ENCODE data around the gene NRXN3.

NRXN3 gene

GRCh38 chr14:79670811-79671210 lies 1500.6 kb downstream of the NRXN3 start:
- DNase-seq (ENCODE audit: low read depth in 2 of 2), result no peak

DNA sequence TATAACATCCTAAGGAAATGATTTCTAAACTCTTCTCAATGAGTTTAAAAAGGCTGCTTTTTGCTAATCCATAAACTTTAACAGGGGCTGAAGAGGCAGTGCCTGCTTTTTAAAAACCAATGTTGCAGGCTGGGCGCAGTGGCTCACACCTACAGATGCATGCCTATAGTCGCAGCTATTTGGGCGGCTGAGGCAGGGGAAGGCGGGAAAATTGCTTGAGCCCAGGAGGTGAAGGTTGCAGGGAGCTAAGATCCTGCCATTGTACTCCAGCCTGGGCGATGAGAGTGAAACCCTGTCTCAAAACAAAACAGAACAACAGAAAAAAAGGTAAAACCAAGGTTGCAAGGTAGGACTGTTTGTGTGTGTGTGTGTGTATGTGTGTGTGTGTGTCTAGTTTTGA lies 1509.9 kb downstream of the NRXN3 start:
- DNase-seq (ENCODE audit: low read depth in 2 of 2), result no peak

GRCh38 chr14:79686196-79686595 lies 1516.0 kb downstream of the NRXN3 start:
- no peak for DNase-seq (ENCODE audit: low read depth in 2 of 2)

DNA sequence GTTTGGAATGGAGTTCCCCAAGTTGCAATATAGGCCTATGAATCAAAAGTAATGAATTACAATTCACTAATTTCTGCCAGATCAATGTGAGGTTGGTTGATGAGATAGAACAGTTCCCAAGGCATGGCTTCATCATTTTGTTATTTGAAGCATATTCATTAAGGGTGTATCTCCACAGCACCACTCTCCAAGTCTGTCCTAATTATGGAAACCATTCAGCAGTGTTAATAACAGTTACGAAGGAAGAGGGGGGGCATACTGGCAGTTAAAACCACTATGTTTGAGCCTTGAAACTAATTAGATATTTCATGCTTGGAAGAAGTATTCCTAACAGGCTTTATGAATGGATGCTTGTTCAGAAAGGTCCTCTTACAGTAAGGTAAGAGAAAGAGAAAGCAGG lies 1520.8 kb downstream of the NRXN3 start:
- no peak for DNase-seq (ENCODE audit: low read depth in 2 of 2)

DNA sequence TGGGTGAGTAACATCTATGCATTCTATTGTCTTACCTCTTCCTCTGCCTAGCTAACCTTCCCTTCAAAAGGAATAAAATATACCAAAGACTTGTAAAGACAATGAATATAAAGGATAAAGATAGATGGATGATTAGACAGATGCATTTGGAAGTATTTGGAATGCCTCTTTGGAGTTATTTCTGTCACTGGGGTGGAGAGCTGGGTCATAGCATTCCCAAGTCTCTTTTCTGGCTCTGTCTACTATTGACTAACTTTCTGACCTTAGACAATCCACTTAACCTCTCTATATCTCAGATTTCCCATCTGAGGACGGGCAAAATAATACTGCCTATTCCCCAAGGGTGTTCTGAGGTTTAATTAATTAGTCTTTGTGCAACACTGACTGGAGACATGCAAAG lies 1523.8 kb downstream of the NRXN3 start:
- no peak for DNase-seq (ENCODE audit: low read depth in 2 of 2)

DNA sequence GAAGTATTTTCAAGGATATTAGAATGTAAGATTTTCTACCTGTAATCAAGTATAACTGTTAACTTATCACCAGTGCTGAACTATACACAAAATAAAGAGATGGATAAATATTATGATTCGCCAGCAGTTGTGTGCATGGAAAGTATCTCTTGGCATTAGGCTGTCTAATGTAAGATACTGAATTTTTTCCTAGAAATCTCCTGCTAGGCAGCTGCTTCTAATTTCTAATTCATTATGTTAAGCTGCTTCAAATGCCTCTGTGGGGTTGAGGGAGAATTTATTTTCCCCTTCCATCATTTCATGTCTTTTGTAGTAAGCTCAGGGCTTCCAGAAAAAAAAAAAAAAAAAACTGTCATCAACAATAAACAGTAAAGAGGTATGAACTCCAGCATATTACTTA lies 1525.1 kb downstream of the NRXN3 start:
- no peak for DNase-seq (ENCODE audit: low read depth in 2 of 2)

DNA sequence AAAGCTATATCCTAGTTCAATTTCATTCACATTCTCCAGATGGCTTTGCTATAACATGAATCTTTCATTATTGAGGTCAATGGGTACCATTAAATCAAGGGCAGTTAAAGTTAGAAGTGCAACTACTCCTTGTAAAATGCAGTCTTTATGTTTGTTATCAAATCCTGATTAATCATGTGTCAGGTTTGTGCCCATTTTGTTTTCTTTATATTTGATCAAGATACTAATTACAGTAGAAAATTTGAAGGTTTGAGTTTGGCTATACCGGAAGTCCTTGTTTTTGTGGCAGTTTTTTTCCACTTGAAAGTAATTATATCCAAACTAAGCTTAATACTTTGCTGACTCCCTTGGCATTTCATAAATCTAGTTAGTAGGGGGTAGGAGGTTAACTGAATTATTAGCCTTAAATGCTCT lies 1528.1 kb downstream of the NRXN3 start:
- no peak for DNase-seq (ENCODE audit: low read depth in 2 of 2)

DNA sequence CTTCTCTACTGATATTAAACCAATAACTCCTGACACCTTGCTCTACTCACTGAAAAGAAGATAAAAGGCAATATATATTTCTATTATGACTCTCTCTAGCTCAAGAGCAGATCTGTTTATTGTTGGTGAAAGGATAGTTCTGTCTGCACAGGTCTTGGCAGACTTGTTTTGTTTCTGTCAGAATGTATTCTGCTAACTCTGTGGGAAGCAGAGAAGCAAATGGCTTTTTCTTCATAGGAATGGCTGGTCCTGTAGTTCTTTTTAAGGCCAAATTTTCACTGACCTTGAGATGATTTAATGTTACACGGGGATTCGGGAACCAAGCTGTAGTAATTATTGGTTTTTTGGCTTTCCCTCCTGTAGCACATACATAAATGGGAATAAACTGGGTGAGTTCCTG lies 1529.0 kb downstream of the NRXN3 start:
- DNase-seq (ENCODE audit: low read depth in 2 of 2), result no peak

- DNase-seq (ENCODE audit: low read depth in 2 of 2), result no peak
These were observed 1531.2 kb downstream of the NRXN3 start for GRCh38 chr14:79701371-79701770.

DNA sequence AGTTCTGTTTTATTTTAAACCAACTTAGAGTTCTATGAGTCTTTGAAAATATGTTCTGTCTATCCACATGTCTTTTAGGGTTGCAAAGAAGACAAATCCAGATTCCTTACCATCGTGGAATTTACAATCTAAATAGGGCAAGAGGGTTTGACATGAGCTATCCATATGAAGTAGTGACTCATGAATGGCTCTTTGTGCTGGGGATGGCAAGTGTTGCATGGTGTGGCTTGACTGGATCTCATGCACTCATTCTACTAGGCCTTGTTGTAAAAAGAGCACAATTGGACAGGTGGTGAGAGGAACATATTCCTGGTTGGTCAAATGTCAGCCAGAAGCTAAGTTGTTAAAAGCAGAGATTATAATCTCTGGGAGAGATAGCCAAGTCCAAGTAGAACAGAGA lies 1532.0 kb downstream of the NRXN3 start:
- no peak for DNase-seq (ENCODE audit: low read depth in 2 of 2)

DNA sequence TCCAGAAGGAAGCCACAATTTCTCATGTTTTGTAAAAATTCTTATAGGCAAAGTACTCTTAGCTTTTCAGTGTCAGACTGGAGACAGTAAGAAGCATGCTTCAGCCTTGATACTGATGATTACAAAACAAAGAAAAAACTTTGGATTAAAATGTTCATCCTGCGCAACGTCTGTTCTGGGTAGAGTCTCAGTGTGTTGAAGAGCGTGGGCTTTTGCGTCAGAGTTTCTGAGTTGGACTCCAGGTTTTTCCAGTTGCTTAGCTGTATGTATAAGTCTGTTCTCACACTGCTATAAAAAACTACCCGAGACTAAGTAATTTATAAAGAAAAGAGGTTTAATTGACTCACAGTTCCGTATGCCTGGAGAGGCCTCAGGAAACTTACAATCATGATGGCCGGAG lies 1533.0 kb downstream of the NRXN3 start:
- no peak for DNase-seq (ENCODE audit: low read depth in 2 of 2)

DNA sequence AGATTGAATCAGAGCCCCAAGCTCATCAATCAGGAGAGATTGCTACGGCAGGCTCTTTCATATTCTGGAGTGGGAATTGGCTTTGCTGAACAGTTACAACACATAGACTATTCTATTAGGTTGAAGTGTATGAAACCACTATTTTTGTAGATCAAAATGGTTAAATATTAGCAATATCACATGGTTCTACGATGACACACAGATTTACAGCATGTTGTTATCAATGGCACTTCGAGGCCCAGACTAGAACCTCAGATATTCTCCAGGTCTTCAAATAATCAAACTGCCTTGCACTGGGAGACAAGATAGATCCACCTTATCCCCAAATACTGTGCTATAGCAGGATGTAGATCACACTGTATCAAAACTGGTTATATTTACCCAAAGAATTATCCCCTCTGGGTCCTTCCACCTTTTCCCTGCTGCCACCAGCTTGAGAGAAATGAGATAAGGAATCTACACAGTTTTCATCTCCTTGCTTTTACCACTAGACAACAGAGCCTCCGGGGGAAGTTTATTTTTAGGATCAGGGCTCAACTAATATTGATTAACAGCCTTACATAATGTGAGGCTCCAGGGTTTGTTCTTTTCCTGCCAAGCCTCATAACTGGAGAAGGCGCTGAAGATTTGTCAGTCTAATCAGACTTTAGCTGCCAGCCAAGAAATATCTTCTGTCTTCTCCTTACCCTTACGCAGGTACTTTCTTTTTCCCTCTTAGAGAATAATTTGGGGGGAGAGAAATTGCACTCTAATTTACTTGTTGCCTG lies 1534.1 kb downstream of the NRXN3 start:
- DNase-seq (ENCODE audit: low read depth in 2 of 2), result no peak

GRCh38 chr14:79705126-79705894 lies 1535.1 kb downstream of the NRXN3 start:
- no peak for DNase-seq (ENCODE audit: low read depth in 2 of 2)

GRCh38 chr14:79706382-79706781 lies 1536.2 kb downstream of the NRXN3 start:
- no peak for DNase-seq (ENCODE audit: low read depth in 2 of 2)

- DNase-seq (ENCODE audit: low read depth in 2 of 2), result no peak
These were observed 1538.5 kb downstream of the NRXN3 start for GRCh38 chr14:79708426-79709388.

DNA sequence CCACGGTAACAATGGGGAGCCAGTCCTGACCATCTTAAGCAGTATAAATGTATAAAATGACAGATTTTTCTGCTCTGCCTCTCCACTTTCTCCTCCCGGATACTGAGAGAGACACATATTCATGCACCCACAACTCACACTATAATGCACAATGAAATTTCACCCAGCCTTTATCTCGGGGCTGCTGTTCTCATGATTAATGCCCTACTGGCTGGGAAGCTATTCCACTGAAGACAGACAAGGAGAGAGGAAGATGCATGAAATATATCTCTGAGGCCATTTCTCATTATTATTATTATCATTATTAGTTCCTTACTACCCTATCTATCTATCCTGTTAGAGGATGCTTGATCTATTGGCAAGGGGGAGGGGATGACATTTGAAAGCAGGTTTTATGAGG lies 1539.4 kb downstream of the NRXN3 start:
- no peak for DNase-seq (ENCODE audit: low read depth in 2 of 2)

DNA sequence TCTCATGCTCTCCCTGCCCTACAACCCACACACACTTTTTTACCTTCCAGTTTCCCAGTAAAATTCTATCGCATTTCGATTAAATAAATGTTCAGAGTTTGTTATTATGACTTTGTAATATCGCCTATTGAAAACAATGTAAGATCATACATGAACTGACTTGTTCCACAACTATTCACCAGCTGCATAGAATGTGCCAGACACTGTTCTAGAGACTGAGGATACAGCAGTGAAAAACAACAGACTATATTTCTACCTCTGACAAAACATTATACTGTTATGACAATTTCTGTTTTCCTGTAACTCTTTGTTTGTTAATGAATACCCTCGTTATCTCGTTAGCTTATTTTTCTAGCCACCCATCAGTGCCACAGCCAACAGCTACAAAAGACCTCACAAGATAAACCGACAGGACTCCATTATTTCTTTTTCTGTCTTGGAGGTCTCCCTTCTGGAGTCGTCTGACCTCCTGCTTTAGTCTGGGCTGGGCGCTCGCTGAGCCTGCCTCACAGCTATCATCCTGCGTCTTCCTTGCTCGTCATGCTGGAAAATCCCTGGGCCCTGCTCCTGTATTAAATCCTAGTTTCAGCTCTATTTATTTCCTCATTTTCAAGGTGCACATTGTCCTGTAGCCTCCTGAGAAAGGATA lies 1542.3 kb downstream of the NRXN3 start:
- no peak for DNase-seq (ENCODE audit: low read depth in 2 of 2)

DNA sequence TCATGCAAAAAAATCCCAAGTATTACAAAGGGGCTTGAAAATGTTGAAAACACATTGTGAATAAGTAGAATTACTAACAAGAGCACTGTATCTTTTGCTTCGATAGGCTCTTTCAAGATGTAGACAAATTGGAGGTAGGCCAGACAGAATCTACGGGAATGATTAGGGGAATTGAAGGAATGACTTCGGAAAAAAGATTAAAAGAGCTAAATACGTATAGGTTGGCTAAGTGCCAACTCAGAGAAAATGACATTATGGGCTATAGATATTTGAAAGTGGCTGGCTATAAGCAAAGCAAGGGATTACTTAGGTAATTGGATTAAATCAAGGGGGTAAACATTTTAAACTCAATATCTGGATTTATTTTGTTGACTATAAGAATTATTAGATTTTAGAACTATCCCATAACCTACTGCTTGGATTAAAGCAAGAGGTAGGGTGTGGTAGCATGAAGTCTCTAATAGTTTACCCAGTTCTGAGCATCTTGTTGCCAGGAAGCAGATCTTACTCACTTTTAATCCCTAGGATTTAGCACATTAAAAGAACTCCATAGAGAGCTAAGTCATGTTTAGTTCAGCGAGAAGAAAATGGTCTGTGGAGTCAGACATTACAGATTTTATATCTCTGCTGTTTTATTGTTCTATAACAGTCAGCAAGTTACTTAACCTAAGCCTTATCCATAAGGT lies 1551.4 kb downstream of the NRXN3 start:
- no peak for DNase-seq (ENCODE audit: low read depth in 2 of 2)

DNA sequence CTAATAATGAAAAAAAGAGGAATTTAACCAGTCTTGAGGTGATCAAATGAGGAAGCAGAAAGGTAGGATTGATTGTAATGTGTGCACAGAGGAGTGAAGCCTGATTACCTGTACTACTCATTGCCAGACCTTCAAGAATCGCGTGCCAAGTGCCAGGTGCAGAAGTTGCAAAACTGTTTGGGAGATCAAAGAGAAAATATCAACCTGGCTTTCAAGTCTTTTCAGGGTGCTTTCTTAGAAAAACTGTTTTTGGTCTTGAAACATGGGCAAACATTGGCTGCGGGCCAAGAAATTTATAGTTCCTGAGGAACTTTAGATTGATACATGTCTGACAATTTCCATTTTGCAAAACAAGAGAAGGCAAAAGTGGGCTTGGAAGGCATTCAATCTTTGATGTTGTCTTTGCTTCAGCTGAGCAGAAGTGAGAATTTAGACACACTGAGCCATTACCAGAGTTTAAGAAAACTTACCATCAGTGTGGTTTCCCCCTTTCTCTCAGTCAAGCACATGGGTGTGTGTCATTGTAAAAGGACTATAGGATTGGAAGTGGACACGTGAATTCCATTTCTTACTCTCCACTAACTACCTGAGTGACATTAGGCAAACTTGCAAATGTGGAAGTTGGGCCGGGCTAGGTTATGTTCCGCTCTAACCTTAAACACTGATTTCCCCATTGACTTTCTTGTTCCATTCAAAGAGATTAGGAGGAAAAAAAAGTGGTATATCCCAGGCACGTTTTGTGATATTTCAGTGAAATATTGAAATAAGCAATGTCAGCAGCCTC lies 1555.0 kb downstream of the NRXN3 start:
- DNase-seq (ENCODE audit: low read depth in 2 of 2), result no peak

DNA sequence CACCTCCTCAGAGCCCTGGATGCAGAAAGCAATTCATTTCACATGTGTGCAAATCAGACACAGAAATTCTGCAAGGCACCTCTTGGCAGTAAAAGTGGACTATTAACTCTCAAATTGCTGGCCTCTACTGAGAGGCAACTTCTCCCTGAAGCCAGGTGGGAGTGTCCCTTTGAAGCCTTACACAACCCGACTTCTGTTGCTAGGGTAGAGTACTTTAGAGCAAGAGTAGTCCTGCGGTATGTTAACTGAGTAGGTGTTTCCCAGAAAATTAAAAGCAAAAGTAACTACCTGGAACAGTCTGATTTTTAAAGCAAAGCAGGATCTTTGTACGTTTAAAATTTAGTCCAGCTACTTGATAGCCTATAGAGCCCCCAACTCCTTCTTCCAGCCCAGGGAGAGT lies 1557.7 kb downstream of the NRXN3 start:
- DNase-seq (ENCODE audit: low read depth in 2 of 2), result no peak
